GM12892 (cell line): ENCODE measurements around the gene PGAM4.

Experiments used
- POLR2AphosphoS5 ChIP-seq: IDR thresholded peaks from 2 replicates; pipeline ENCODE4 v1.6.1; 2011; ENCODE audit warnings: low read depth, low read length, control low read depth
- TAF1 ChIP-seq: IDR thresholded peaks from 2 replicates; pipeline ENCODE4 v1.6.1; 2011; ENCODE audit warnings: low read depth, mild to moderate bottlenecking, control low read depth, low read length, borderline replicate concordance

GRCh38 chrX:77949840-77950239 is 19.6 kb downstream of the PGAM4 start:
- TF ChIP-seq TAF1 (no peak), POLR2AphosphoS5 (no peak)
